PC-3 (cell line): ENCODE data around the gene RGS3.

Source experiments
- EZH2 ChIP-seq: fragments of 300-600 bp; sonication (generic); IDR thresholded peaks from one replicate; pipeline ENCODE4 v1.6.1; 2017; ENCODE audit warnings: antibody characterized with exemption, mild to moderate bottlenecking, low read length; ENCODE audit not compliant: unreplicated experiment
- EZH2phosphoT487 ChIP-seq: fragments of 300-600 bp; sonication (generic); IDR thresholded peaks from 2 replicates; pipeline ENCODE4 v1.6.1; 2018; ENCODE audit warnings: mild to moderate bottlenecking, antibody characterized with exemption, low read length, borderline replicate concordance
- TF ChIP-seq, protein P1 (sequence below): fragments of 300-600 bp; sonication (generic); conservative IDR thresholded peaks from 2 replicates; pipeline ENCODE4 v1.5.1; 2017; ENCODE audit warnings: antibody characterized with exemption, low read depth, mild to moderate bottlenecking, low read length

GRCh38 chr9:113536483-113537228, 73.1 kb downstream of the RGS3 start:
- TF ChIP-seq, protein P1, sequence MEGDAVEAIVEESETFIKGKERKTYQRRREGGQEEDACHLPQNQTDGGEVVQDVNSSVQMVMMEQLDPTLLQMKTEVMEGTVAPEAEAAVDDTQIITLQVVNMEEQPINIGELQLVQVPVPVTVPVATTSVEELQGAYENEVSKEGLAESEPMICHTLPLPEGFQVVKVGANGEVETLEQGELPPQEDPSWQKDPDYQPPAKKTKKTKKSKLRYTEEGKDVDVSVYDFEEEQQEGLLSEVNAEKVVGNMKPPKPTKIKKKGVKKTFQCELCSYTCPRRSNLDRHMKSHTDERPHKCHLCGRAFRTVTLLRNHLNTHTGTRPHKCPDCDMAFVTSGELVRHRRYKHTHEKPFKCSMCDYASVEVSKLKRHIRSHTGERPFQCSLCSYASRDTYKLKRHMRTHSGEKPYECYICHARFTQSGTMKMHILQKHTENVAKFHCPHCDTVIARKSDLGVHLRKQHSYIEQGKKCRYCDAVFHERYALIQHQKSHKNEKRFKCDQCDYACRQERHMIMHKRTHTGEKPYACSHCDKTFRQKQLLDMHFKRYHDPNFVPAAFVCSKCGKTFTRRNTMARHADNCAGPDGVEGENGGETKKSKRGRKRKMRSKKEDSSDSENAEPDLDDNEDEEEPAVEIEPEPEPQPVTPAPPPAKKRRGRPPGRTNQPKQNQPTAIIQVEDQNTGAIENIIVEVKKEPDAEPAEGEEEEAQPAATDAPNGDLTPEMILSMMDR, result no peak
- TF ChIP-seq EZH2 (no peak), EZH2phosphoT487 (no peak)
